ENCODE data around the gene RGMA.

Gene RGMA

DNA sequence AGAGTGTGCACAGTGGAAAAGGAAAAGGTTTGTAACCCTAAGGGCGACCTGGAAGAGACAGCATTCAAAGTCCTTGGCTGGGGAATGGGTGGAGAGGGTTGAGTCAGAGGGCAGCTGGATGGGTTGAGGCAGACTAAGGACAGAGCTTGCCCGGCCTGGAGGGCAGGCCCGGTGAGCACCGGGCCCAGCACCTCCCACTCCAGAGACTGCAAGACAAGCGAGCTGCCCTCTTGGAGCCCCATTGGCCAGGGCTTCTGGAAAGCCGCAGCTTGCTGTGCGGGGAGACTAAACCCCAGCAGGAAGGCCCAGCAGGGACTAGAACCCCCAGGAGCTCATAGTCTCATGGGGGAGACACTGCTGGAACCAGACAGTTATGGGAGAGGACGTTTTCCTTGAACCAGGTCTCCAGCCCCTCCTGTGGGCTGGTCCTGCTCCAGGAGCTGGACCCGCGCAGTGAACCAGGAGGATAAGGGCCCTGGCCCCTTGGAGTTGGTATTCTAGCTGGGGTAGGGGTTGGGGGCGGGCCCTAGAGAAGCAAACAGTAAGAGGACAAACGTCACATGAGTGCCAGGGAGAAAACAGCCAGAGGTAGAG, 59.1 kb downstream of the RGMA start:
- Histone ChIP-seq H3K36me3 (ENCODE audit: control insufficient read depth in 2 of 2, insufficient read depth in 2 of 2, low read length in 2 of 2) (peaks cover 18 to 26% of the 10 kb centered on the region in 2 donors), H3K4me1 (ENCODE audit: control insufficient read depth in 2 of 2, insufficient read depth in 2 of 2, low read length in 2 of 2) (peaks cover 13 to 21% of the 10 kb centered on the region in 2 donors), H3K27ac (ENCODE audit: low read depth in 2 of 2, low read length in 2 of 2) (peak overlapping the region in 1 of 2 donors; percentile 9), H3K4me3 (ENCODE audit: low read length in 2 of 2) (no peak overlapping the region), H3K9ac (ENCODE audit: low read depth in 1 of 2, low read length in 2 of 2) (no peak overlapping the region), H3K9me3 (ENCODE audit: control insufficient read depth in 2 of 2, low read length in 2 of 2) (no peaks in the 10 kb centered on the region), H3K27me3 (ENCODE audit: control insufficient read depth in 2 of 2, insufficient read depth in 2 of 2, low read length in 2 of 2) (peaks cover 0 to 2% of the 10 kb centered on the region in 2 donors)

DNA sequence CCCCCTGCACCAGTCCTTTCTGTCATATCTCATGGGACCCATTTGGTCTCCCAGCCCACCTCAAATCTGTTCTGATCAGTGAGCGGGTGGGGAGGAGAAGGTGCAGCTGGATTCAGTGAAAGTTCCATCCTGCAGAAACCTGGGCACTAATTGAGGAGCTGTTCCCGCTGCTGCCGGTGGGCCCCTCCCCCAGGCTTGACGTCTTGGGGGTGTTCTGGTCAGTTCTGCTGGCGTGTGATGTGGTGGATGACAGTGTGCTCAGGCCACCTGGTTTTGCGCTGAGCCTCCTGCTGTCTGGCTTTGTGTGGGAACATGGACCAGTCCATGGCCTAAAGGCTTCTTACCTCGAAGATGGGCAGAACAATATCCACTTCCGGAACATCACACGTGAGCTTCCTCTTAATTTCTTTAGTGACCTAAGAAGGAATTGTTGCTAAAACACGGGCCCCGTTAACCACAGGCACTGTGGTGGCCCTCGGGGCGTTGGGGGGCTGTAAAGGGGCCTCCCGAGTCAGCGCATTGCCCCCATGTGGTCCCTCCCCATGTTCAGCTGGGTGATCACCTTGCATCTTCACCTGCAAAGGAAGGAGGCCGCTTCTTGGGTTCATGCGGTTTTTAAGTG, 59.7 kb downstream of the RGMA start:
- no peak overlapping the region for H3K9ac ChIP-seq (ENCODE audit: low read depth in 1 of 2, low read length in 2 of 2)
- no peak overlapping the region for H3K4me3 ChIP-seq (ENCODE audit: low read length in 2 of 2)
- no peaks in the 10 kb centered on the region for H3K9me3 ChIP-seq (ENCODE audit: control insufficient read depth in 2 of 2, low read length in 2 of 2)
- H3K4me1 ChIP-seq (ENCODE audit: control insufficient read depth in 2 of 2, insufficient read depth in 2 of 2, low read length in 2 of 2) = peaks cover 13 to 21% of the 10 kb centered on the region in 2 donors
- H3K27ac ChIP-seq (ENCODE audit: low read depth in 2 of 2, low read length in 2 of 2) = peak overlapping the region in 1 of 2 donors; percentile 72
- H3K36me3 ChIP-seq (ENCODE audit: control insufficient read depth in 2 of 2, insufficient read depth in 2 of 2, low read length in 2 of 2) = peaks cover 24 to 32% of the 10 kb centered on the region in 2 donors
- H3K27me3 ChIP-seq (ENCODE audit: control insufficient read depth in 2 of 2, insufficient read depth in 2 of 2, low read length in 2 of 2) = peaks cover 0 to 2% of the 10 kb centered on the region in 2 donors

DNA sequence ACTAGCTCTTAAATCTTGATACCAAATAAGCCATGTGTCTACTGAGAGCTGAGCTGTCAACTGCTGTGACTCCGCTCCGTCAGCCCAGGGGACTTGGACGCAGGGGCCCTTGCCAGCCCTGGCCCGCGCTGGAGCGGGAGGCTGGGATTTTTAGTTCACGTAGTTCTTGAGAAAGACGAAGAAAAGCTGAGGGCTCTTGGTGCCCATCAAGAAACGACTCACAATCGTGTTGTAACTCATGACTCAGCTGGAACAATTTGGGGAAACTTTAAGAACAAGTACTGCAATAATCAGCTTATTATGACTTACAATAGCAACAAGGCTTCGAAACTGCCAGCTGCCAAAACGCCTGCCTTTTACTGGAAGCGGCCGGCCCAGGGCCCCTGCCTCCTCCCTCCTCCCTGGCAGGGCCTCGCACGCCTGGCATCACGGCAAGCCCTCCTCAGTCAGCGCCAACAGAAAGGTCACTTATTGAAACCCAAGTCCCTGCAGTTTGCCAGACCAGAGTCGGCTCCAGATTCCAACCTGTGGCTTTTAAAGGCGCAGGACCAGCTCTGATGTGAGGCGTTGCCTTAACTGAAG, 60.3 kb downstream of the RGMA start:
- Histone ChIP-seq H3K9ac (ENCODE audit: low read depth in 1 of 2, low read length in 2 of 2) (no peak overlapping the region), H3K36me3 (ENCODE audit: control insufficient read depth in 2 of 2, insufficient read depth in 2 of 2, low read length in 2 of 2) (peaks cover 30 to 36% of the 10 kb centered on the region in 2 donors), H3K4me3 (ENCODE audit: low read length in 2 of 2) (no peak overlapping the region), H3K27me3 (ENCODE audit: control insufficient read depth in 2 of 2, insufficient read depth in 2 of 2, low read length in 2 of 2) (peaks cover 0 to 2% of the 10 kb centered on the region in 2 donors), H3K4me1 (ENCODE audit: control insufficient read depth in 2 of 2, insufficient read depth in 2 of 2, low read length in 2 of 2) (peaks cover 13 to 21% of the 10 kb centered on the region in 2 donors), H3K9me3 (ENCODE audit: control insufficient read depth in 2 of 2, low read length in 2 of 2) (no peaks in the 10 kb centered on the region), H3K27ac (ENCODE audit: low read depth in 2 of 2, low read length in 2 of 2) (peak overlapping the region; percentile 53 to 72)

DNA sequence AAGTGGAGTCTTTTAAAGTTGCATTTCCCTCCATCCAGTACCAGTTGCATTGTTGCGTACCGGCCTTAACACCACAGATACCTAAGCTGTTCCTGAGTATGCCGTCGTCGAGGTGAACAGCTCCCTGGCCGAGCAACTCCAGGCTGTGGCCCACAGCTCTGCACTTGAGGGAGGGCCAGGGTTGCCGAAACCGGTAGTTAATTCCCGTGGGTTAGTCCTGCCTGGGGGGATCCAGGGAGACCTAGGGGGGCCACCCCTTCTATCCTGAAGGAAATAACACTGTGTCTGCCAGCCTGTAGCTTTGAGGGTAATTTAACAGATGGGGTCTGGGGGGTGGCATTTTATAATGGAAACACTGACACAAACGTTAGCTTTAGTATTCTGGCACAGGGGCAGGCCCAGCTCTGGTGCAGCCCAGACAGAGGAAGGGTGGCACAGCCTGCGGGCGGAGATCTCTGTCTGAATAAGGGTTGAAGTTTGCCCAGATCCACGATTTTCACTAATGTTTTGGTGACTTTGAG, 60.8 kb downstream of the RGMA start:
- Histone ChIP-seq H3K27ac (ENCODE audit: low read depth in 2 of 2, low read length in 2 of 2) (peak overlapping the region; percentile 53 to 72), H3K4me3 (ENCODE audit: low read length in 2 of 2) (no peak overlapping the region), H3K27me3 (ENCODE audit: control insufficient read depth in 2 of 2, insufficient read depth in 2 of 2, low read length in 2 of 2) (peaks cover 0 to 2% of the 10 kb centered on the region in 2 donors), H3K4me1 (ENCODE audit: control insufficient read depth in 2 of 2, insufficient read depth in 2 of 2, low read length in 2 of 2) (peaks cover 13 to 21% of the 10 kb centered on the region in 2 donors), H3K9me3 (ENCODE audit: control insufficient read depth in 2 of 2, low read length in 2 of 2) (no peaks in the 10 kb centered on the region), H3K9ac (ENCODE audit: low read depth in 1 of 2, low read length in 2 of 2) (no peak overlapping the region), H3K36me3 (ENCODE audit: control insufficient read depth in 2 of 2, insufficient read depth in 2 of 2, low read length in 2 of 2) (peaks cover 35 to 39% of the 10 kb centered on the region in 2 donors)

DNA sequence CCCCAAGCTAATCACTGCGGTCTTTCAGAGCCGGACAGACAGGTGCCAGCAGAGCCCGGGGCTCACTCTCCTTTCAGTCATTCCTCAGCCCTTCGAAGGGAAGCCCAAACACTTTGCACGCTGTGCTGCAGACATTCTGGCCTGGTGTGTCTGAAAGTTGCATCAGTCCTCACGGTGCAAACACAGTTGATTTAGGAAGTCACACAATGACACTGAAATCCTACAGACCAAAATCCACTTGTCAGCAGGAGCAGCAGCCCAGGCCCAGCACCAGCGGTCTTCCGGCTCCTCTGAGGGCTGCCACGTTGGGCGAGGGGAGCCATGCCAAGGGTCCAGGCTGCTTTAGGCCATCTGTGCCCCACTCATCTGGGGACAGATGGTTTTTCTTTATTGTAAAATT, 61.6 kb downstream of the RGMA start:
- Histone ChIP-seq H3K4me1 (ENCODE audit: control insufficient read depth in 2 of 2, insufficient read depth in 2 of 2, low read length in 2 of 2) (peaks cover 13 to 21% of the 10 kb centered on the region in 2 donors), H3K27ac (ENCODE audit: low read depth in 2 of 2, low read length in 2 of 2) (no peak overlapping the region), H3K9me3 (ENCODE audit: control insufficient read depth in 2 of 2, low read length in 2 of 2) (no peaks in the 10 kb centered on the region), H3K9ac (ENCODE audit: low read depth in 1 of 2, low read length in 2 of 2) (no peak overlapping the region), H3K27me3 (ENCODE audit: control insufficient read depth in 2 of 2, insufficient read depth in 2 of 2, low read length in 2 of 2) (peaks cover 0 to 2% of the 10 kb centered on the region in 2 donors), H3K4me3 (ENCODE audit: low read length in 2 of 2) (no peak overlapping the region), H3K36me3 (ENCODE audit: control insufficient read depth in 2 of 2, insufficient read depth in 2 of 2, low read length in 2 of 2) (peaks cover 41 to 46% of the 10 kb centered on the region in 2 donors)

DNA sequence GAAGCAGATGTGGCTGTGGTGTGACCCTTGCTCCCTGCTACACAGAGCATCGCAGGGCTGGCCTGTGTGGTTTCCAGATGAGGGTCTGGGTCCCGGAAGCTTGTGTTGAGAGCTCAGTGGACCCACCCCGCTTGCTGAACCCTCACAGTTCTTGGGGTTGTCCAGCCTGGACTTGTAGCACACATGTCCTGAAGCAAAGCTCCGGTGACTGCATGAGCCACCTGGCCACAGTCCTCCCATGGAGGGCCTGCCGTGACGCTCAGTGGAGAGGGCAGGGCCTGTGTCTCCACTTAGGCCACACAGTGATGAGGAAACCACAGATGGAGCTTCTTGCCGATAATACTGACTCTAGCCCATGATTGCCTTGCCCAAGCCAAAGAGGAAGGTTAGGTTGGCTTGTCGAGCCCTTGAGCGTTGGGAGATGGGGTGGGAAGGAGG, 62.6 kb downstream of the RGMA start:
- Histone ChIP-seq H3K36me3 (ENCODE audit: control insufficient read depth in 2 of 2, insufficient read depth in 2 of 2, low read length in 2 of 2) (peaks cover 51 to 56% of the 10 kb centered on the region in 2 donors), H3K27me3 (ENCODE audit: control insufficient read depth in 2 of 2, insufficient read depth in 2 of 2, low read length in 2 of 2) (peaks cover 0 to 2% of the 10 kb centered on the region in 2 donors), H3K27ac (ENCODE audit: low read depth in 2 of 2, low read length in 2 of 2) (no peak overlapping the region), H3K9ac (ENCODE audit: low read depth in 1 of 2, low read length in 2 of 2) (no peak overlapping the region), H3K4me1 (ENCODE audit: control insufficient read depth in 2 of 2, insufficient read depth in 2 of 2, low read length in 2 of 2) (peaks cover 13 to 21% of the 10 kb centered on the region in 2 donors), H3K9me3 (ENCODE audit: control insufficient read depth in 2 of 2, low read length in 2 of 2) (no peaks in the 10 kb centered on the region), H3K4me3 (ENCODE audit: low read length in 2 of 2) (no peak overlapping the region)

DNA sequence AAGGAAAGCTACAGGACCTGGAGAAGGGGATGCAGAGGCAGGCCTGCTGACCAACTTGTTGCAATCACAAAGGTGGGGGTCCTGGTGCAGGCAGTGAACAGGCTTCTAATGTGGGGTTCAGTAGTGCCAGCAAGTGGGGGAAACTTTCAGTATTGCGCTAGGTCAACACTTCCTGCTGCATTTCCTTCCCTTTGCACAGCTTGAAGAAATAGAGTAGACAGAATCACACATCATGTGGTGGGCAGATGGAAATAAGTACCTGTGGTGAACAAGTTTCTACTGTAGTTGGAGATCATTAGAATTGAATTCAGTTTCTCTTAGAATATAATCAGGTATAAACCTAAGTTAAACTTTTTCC, 63.4 kb downstream of the RGMA start:
- H3K4me3 ChIP-seq (ENCODE audit: low read length in 2 of 2) = no peak overlapping the region
- no peak overlapping the region for H3K9ac ChIP-seq (ENCODE audit: low read depth in 1 of 2, low read length in 2 of 2)
- peaks cover 59 to 60% of the 10 kb centered on the region in 2 donors for H3K36me3 ChIP-seq (ENCODE audit: control insufficient read depth in 2 of 2, insufficient read depth in 2 of 2, low read length in 2 of 2)
- H3K9me3 ChIP-seq (ENCODE audit: control insufficient read depth in 2 of 2, low read length in 2 of 2) = no peaks in the 10 kb centered on the region
- H3K4me1 ChIP-seq (ENCODE audit: control insufficient read depth in 2 of 2, insufficient read depth in 2 of 2, low read length in 2 of 2) = peaks cover 10 to 21% of the 10 kb centered on the region in 2 donors
- H3K27ac ChIP-seq (ENCODE audit: low read depth in 2 of 2, low read length in 2 of 2) = no peak overlapping the region
- H3K27me3 ChIP-seq (ENCODE audit: control insufficient read depth in 2 of 2, insufficient read depth in 2 of 2, low read length in 2 of 2) = no peaks in the 10 kb centered on the region

DNA sequence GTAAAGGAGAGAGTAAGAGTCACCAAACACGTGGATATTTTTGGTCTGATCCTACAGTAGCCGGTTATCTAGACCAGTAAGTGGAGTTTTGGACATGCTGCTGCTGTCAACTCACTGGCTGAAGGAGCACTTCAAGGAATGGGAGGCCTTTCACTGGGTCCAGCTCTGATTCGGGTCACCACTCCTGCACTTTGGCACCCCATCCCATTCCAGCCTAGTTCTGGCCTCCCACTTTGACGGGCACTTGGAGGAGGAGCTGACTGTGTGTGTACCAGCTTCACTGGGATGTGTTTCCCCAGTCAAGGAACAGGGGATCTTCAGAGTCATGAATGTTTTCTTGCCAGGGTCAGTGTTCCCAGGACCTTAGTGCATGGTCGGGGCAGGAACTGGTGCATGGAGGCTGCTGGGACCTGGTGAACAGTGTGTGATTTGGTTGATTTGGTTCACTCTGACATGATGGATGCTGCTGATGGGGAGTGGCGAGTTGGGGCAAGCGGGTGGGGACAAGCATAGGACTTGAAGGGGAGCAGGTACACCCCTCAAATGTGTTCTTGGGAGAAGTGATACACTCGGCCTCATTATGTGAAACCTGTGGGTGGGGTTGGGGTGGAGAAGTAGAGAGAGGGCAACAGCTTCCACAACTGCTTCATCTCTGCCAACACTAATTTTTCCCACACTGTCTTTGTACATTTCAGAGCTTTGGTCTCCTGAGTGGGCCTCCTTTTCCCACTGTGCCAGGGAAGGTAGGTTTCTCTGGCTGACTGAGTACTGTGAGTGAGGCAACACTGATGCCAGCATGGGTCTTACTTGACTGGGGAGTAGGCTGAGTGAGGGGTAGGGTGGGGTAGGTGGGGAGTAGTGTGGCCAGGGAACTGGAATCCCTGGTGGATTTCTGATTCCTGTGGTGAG, 64.0 kb downstream of the RGMA start:
- Histone ChIP-seq H3K27me3 (ENCODE audit: control insufficient read depth in 2 of 2, insufficient read depth in 2 of 2, low read length in 2 of 2) (no peaks in the 10 kb centered on the region), H3K9ac (ENCODE audit: low read depth in 1 of 2, low read length in 2 of 2) (no peak overlapping the region), H3K27ac (ENCODE audit: low read depth in 2 of 2, low read length in 2 of 2) (no peak overlapping the region), H3K4me3 (ENCODE audit: low read length in 2 of 2) (no peak overlapping the region), H3K9me3 (ENCODE audit: control insufficient read depth in 2 of 2, low read length in 2 of 2) (no peaks in the 10 kb centered on the region), H3K36me3 (ENCODE audit: control insufficient read depth in 2 of 2, insufficient read depth in 2 of 2, low read length in 2 of 2) (peaks cover 66% of the 10 kb centered on the region in 2 donors), H3K4me1 (ENCODE audit: control insufficient read depth in 2 of 2, insufficient read depth in 2 of 2, low read length in 2 of 2) (peaks cover 8 to 18% of the 10 kb centered on the region in 2 donors)

DNA sequence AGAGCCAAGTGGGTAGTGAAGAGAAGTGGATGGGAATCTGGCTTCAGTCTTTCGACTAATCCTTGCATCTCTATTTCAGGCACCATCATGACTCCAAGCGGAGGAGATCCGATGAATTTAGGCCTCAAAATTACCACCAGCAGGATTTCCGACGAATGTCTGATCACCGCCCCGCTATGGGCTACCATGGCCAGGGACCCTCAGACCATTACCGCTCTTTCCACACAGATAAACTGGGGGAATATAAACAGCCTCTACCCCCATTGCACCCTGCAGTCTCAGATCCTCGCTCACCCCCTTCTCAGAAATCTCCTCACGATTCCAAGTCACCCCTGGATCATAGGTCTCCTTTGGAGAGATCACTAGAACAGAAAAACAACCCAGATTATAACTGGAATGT, 64.7 kb downstream of the RGMA start:
- Histone ChIP-seq H3K9ac (ENCODE audit: low read depth in 1 of 2, low read length in 2 of 2) (no peak overlapping the region), H3K27me3 (ENCODE audit: control insufficient read depth in 2 of 2, insufficient read depth in 2 of 2, low read length in 2 of 2) (no peaks in the 10 kb centered on the region), H3K9me3 (ENCODE audit: control insufficient read depth in 2 of 2, low read length in 2 of 2) (no peaks in the 10 kb centered on the region), H3K27ac (ENCODE audit: low read depth in 2 of 2, low read length in 2 of 2) (no peak overlapping the region), H3K36me3 (ENCODE audit: control insufficient read depth in 2 of 2, insufficient read depth in 2 of 2, low read length in 2 of 2) (peaks cover 69 to 72% of the 10 kb centered on the region in 2 donors), H3K4me1 (ENCODE audit: control insufficient read depth in 2 of 2, insufficient read depth in 2 of 2, low read length in 2 of 2) (peaks cover 6 to 11% of the 10 kb centered on the region in 2 donors), H3K4me3 (ENCODE audit: low read length in 2 of 2) (no peak overlapping the region)

All from mucosa of rectum (tissue), 2 donors.